Measurements from ENCODE around the gene COG2.

- TF ChIP-seq POLR2A (IDR thresholded peaks at IDR 0.05; ENCODE audit: low read length) (no peak), GATA1 (IDR thresholded peaks at IDR 0.05; ENCODE audit: low read depth, low read length) (no peak)
These were observed 5.0 kb downstream of the COG2 start for GRCh38 chr1:230647321-230647720.

Data from erythroblast (primary cell).